H9 (cell line): ENCODE measurements around the gene CBS. TPM values are rescaled to one million over a fixed set of nuclear protein-coding genes. Genes with fewer than 3 reads are reported as not detected.
"Not testable (repeated sequence)": the region's sequence is repeated elsewhere in the genome, so short reads cannot be mapped to it uniquely, and the experiment has no call there.

Experiments
- DNase-seq: peaks from one replicate; pipeline ENCODE4 v3.0.0-alpha.2; 2017
- H2AFZ ChIP-seq: one replicate; pipeline ENCODE4 v1.6.1; 2013; ENCODE audit warnings: mild to moderate bottlenecking, low read length, control low read depth, moderate library complexity
- H2AK5ac ChIP-seq: 2 replicates; pipeline ENCODE4 v1.6.1; 2013; ENCODE audit warnings: low read length, control low read depth, mixed read lengths; ENCODE audit not compliant: insufficient read length
- H2BK120ac ChIP-seq: one replicate; pipeline ENCODE4 v1.6.1; 2013; ENCODE audit warnings: low read depth, mild to moderate bottlenecking, low read length, control low read depth, inconsistent platforms; ENCODE audit not compliant: poor library complexity, severe bottlenecking
- H2BK12ac ChIP-seq: 2 replicates; pipeline ENCODE4 v1.6.1; 2013; ENCODE audit warnings: low read length, control low read depth, mixed read lengths, low read depth; ENCODE audit not compliant: insufficient read length
- H2BK15ac ChIP-seq: 2 replicates; pipeline ENCODE4 v1.6.1; 2013; ENCODE audit warnings: low read depth, low read length, control low read depth
- H2BK20ac ChIP-seq: one replicate; pipeline ENCODE4 v1.6.1; 2013; ENCODE audit warnings: low read depth, mild to moderate bottlenecking, low read length, control low read depth, inconsistent platforms; ENCODE audit not compliant: poor library complexity, severe bottlenecking
- H2BK5ac ChIP-seq: 2 replicates; pipeline ENCODE4 v1.6.1; 2013; ENCODE audit warnings: low read length, control low read depth, mixed read lengths; ENCODE audit not compliant: insufficient read length
- H3K14ac ChIP-seq: 2 replicates; pipeline ENCODE4 v1.6.1; 2013; ENCODE audit warnings: low read length, control low read depth; ENCODE audit not compliant: insufficient read depth
- H3K18ac ChIP-seq: 2 replicates; pipeline ENCODE4 v1.6.1; 2013; ENCODE audit warnings: low read depth, mild to moderate bottlenecking, mixed read lengths, low read length, control low read depth; ENCODE audit not compliant: insufficient read length
- H3K23ac ChIP-seq: 2 replicates; pipeline ENCODE4 v1.6.1; 2013; ENCODE audit warnings: low read length, control low read depth, mixed read lengths, low read depth; ENCODE audit not compliant: insufficient read length
- H3K23me2 ChIP-seq: 2 replicates; pipeline ENCODE4 v1.6.1; 2013; ENCODE audit warnings: low read depth, mild to moderate bottlenecking, mixed read lengths, low read length, control low read depth; ENCODE audit not compliant: insufficient read length, poor library complexity, severe bottlenecking
- H3K27ac ChIP-seq: 2 replicates; pipeline ENCODE4 v1.5.1; 2013; ENCODE audit warnings: low read length, control low read depth, mixed read lengths, low read depth; ENCODE audit not compliant: insufficient read length
- H3K27me3 ChIP-seq: 2 replicates; pipeline ENCODE4 v1.6.1; 2013; ENCODE audit warnings: low read length, control low read depth, inconsistent platforms; ENCODE audit not compliant: insufficient read depth
- H3K4ac ChIP-seq: 2 replicates; pipeline ENCODE4 v1.6.1; 2013; ENCODE audit warnings: low read depth, mild to moderate bottlenecking, control low read depth, inconsistent platforms, low read length, moderate library complexity
- H3K4me1 ChIP-seq: 2 replicates; pipeline ENCODE4 v1.6.1; 2013; ENCODE audit warnings: low read length, control low read depth, inconsistent platforms; ENCODE audit not compliant: insufficient read depth
- H3K4me2 ChIP-seq: 2 replicates; pipeline ENCODE4 v1.6.1; 2013; ENCODE audit warnings: low read length, control low read depth, mixed read lengths; ENCODE audit not compliant: insufficient read length, insufficient read depth
- H3K56ac ChIP-seq: 2 replicates; pipeline ENCODE4 v1.6.1; 2013; ENCODE audit warnings: low read depth, mild to moderate bottlenecking, mixed read lengths, low read length, control low read depth; ENCODE audit not compliant: insufficient read length
- H3K79me1 ChIP-seq: 2 replicates; pipeline ENCODE4 v1.6.1; 2013; ENCODE audit warnings: low read depth, mild to moderate bottlenecking, moderate library complexity, low read length, control low read depth, inconsistent platforms; ENCODE audit not compliant: insufficient read depth, poor library complexity, severe bottlenecking
- H3K79me2 ChIP-seq: 2 replicates; pipeline ENCODE4 v1.6.1; 2013; ENCODE audit warnings: low read length, control low read depth, inconsistent platforms; ENCODE audit not compliant: insufficient read depth
- H3K9ac ChIP-seq: 2 replicates; pipeline ENCODE4 v1.6.1; 2013; ENCODE audit warnings: low read length, control low read depth, mixed read lengths; ENCODE audit not compliant: insufficient read length; ENCODE audit errors: extremely low read depth
- H3K9me3 ChIP-seq: one replicate; pipeline ENCODE4 v1.6.1; 2013; ENCODE audit warnings: low read depth, low read length, inconsistent platforms; ENCODE audit not compliant: control insufficient read depth
- H3T11ph ChIP-seq: one replicate; pipeline ENCODE4 v1.6.1; 2013; ENCODE audit warnings: mild to moderate bottlenecking, low read length, control low read depth, inconsistent platforms
- H4K20me1 ChIP-seq: one replicate; pipeline ENCODE4 v1.6.1; 2013; ENCODE audit not compliant: control insufficient read depth, insufficient read length, insufficient read depth
- H4K5ac ChIP-seq: 2 replicates; pipeline ENCODE4 v1.6.1; 2013; ENCODE audit warnings: low read depth, mild to moderate bottlenecking, mixed read lengths, low read length, control low read depth; ENCODE audit not compliant: insufficient read length
- H4K8ac ChIP-seq: replicated peaks from 2 replicates; pipeline ENCODE4 v1.6.1; 2013; ENCODE audit warnings: low read length, control low read depth, mixed read lengths, low read depth; ENCODE audit not compliant: insufficient read length
- H4K91ac ChIP-seq: 2 replicates; pipeline ENCODE4 v1.6.1; 2013; ENCODE audit warnings: low read depth, mild to moderate bottlenecking, moderate library complexity, mixed read lengths, low read length, control low read depth; ENCODE audit not compliant: insufficient read length
- H3K27ac Mint-ChIP-seq, 3 experiments: 2 replicates in 2 of 3; 3 replicates in 1 of 3; pipeline ENCODE4 v1.8.0; 2020 to 2021; ENCODE audit warnings: mixed read lengths in 3 of 3, mild to moderate bottlenecking in 1 of 3, moderate library complexity in 1 of 3
- H3K27me3 Mint-ChIP-seq: 2 replicates; pipeline ENCODE4 v1.8.0; 2021; ENCODE audit warnings: low read depth, mild to moderate bottlenecking, moderate library complexity, mixed read lengths
- H3K36me3 Mint-ChIP-seq, 3 experiments: 2 replicates in 2 of 3; 3 replicates in 1 of 3; pipeline ENCODE4 v1.8.0; 2020 to 2021; ENCODE audit warnings: low read depth in 3 of 3, mixed read lengths in 3 of 3; ENCODE audit not compliant: insufficient read depth in 1 of 3
- H3K4me1 Mint-ChIP-seq, 2 experiments: 2 replicates each; pipeline ENCODE4 v1.8.0; 2020; ENCODE audit warnings: mixed read lengths in 2 of 2
- H3K4me3 Mint-ChIP-seq, 2 experiments: 2 replicates in 1 of 2; 3 replicates in 1 of 2; pipeline ENCODE4 v1.8.0; 2020 to 2021; ENCODE audit warnings: mild to moderate bottlenecking in 2 of 2, mixed read lengths in 2 of 2, moderate library complexity in 1 of 2
- H3K9me3 Mint-ChIP-seq, 2 experiments: 2 replicates in 1 of 2; 3 replicates in 1 of 2; pipeline ENCODE4 v1.8.0; 2020; ENCODE audit warnings: mild to moderate bottlenecking in 2 of 2, mixed read lengths in 2 of 2, moderate library complexity in 1 of 2
- WGBS: extraction: QIAGEN DNeasy Blood & Tissue Kit; methylation state at CpG from one replicate; pipeline ENCODE4 v1.1.7; 2013; ENCODE audit warnings: missing lambda C conversion rate, low lambda C conversion rate, mixed read lengths; ENCODE audit not compliant: insufficient read length; ENCODE audit errors: extremely low coverage; 5-methylcytosine and 5-hydroxymethylcytosine counted together
- total RNA-seq: library from RNA; stranded (reverse); gene quantifications from 2 replicates; pipeline ENCODE4 v1.2.1, GENCODE V29; 2021

The CBS gene
- total RNA-seq, 1 experiment from 2014 or later: 350 TPM

DNA sequence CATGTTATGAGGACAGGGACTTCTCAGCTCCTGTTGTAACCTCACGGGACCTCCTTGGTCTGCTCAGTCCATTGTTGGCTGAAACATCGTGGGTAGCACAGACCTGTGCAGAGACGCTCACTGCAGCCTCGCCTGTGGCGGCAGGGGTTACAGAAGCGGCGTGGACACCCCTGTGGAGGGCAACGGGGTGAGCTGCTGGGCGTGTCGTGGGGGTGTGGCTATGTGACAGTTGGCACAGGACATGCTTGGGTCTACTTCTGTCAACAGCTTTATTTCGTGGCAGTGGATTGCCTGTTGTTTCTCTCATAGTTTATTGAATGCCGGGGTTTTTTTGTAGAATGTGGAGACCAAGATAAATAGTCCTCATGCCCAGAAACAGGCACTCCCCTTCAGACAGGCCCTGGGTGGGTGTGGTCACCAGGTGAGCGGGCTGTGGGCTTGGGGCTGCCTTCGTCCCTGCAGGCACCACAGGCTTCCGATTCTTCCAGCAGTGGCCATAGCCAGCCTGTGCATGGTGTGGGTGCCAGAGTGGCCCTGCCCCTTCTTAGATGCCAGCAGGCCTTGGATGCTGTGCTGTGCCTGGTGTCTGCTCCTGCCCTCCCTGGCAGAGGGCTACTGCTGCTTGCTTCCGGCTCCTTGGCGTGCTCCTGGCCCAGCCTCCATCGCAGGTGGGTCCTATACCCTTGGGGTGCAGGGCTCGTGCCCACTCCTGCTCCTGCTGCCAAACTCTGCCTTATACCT, 37.5 kb downstream of the CBS start:
- H3K27ac ChIP-seq, H3K27ac Mint-ChIP-seq: not testable (repeated sequence)

GRCh38 chr21:43036889-43037288, 38.7 kb downstream of the CBS start:
- not testable (repeated sequence) for H3K27me3 Mint-ChIP-seq, H3K4me1 Mint-ChIP-seq, H3K4me1 ChIP-seq, DNase-seq, H3K9ac ChIP-seq, H2AFZ ChIP-seq, H3K23me2 ChIP-seq, H4K8ac ChIP-seq, H2BK5ac ChIP-seq, H3K14ac ChIP-seq, H2BK12ac ChIP-seq, H4K20me1 ChIP-seq, H3K27ac Mint-ChIP-seq, H3K79me2 ChIP-seq, H3K4ac ChIP-seq, H2BK15ac ChIP-seq, H3K4me3 Mint-ChIP-seq, H2AK5ac ChIP-seq, H3K9me3 ChIP-seq, H4K5ac ChIP-seq, H4K91ac ChIP-seq, H3K18ac ChIP-seq, H3K23ac ChIP-seq, H3K9me3 Mint-ChIP-seq, H3K79me1 ChIP-seq, H3K27me3 ChIP-seq, H3T11ph ChIP-seq, H3K4me2 ChIP-seq, H2BK20ac ChIP-seq, H2BK120ac ChIP-seq, H3K27ac ChIP-seq, H3K56ac ChIP-seq
- peaks cover 4 to 16% (median 11%) of the 10 kb centered on the region in 3 experiments; a peak in 6 of 7 replicates for H3K36me3 Mint-ChIP-seq
- WGBS: no CpG with 5 or more reads among the region's 17 CpGs

More for the DNA sequence above, 37.5 kb downstream of the CBS start:
- H3K36me3 Mint-ChIP-seq, H2BK15ac ChIP-seq, H3K23ac ChIP-seq, H3K4me1 ChIP-seq, DNase-seq, H2BK5ac ChIP-seq, H3K23me2 ChIP-seq, H3K9me3 ChIP-seq, H2AFZ ChIP-seq, H4K91ac ChIP-seq, H3K9ac ChIP-seq, H3K27me3 Mint-ChIP-seq, H3K79me1 ChIP-seq, H3K4me3 Mint-ChIP-seq, H3K4me1 Mint-ChIP-seq, H4K20me1 ChIP-seq, H4K8ac ChIP-seq, H3K4me2 ChIP-seq, H3K27me3 ChIP-seq, H3K18ac ChIP-seq, H3K9me3 Mint-ChIP-seq, H3K14ac ChIP-seq, H3K79me2 ChIP-seq, H3T11ph ChIP-seq, H2AK5ac ChIP-seq, H2BK12ac ChIP-seq, H3K56ac ChIP-seq, H3K4ac ChIP-seq, H2BK20ac ChIP-seq, H2BK120ac ChIP-seq, H4K5ac ChIP-seq: not testable (repeated sequence)
- WGBS: no CpG with 5 or more reads among the region's 19 CpGs
